Measurements from ENCODE around the gene CST3.

Gene CST3

GRCh38 chr20:23627501-23627900, 10.3 kb downstream of the CST3 start:
- no peaks in the 10 kb centered on the region for H3K27me3 ChIP-seq (ENCODE audit: insufficient read depth, low read depth)
- no peaks in the 10 kb centered on the region for H3K4me1 ChIP-seq (ENCODE audit: low read depth, poor library complexity, severe bottlenecking)
- no peak overlapping the region for H3K4me3 ChIP-seq (IDR thresholded peaks at IDR 0.05; ENCODE audit: insufficient read depth, low read depth, low read length)
- H3K36me3 ChIP-seq (ENCODE audit: insufficient read depth) = no peaks in the 10 kb centered on the region
- no peaks in the 10 kb centered on the region for H4K20me1 ChIP-seq (ENCODE audit: insufficient read depth)
- H3K4me2 ChIP-seq = no peak overlapping the region
- H3K79me2 ChIP-seq (ENCODE audit: insufficient read depth, low read depth) = no peaks in the 10 kb centered on the region
- H3K9ac ChIP-seq = no peak overlapping the region
- no peak overlapping the region for H2AFZ ChIP-seq (ENCODE audit: low read depth)
- TF ChIP-seq CTCF (conservative IDR thresholded peaks at IDR 0.05; ENCODE audit: low read depth, low read length) = no peak
- H3K27ac ChIP-seq = no peak overlapping the region

GRCh38 chr20:23626040-23626620, 11.6 kb downstream of the CST3 start:
- no peak overlapping the region for H3K27ac ChIP-seq
- H3K79me2 ChIP-seq (ENCODE audit: insufficient read depth, low read depth) = no peaks in the 10 kb centered on the region
- no peak for TF ChIP-seq CTCF (conservative IDR thresholded peaks at IDR 0.05; ENCODE audit: low read depth, low read length)
- no peaks in the 10 kb centered on the region for H3K4me1 ChIP-seq (ENCODE audit: low read depth, poor library complexity, severe bottlenecking)
- no peaks in the 10 kb centered on the region for H3K27me3 ChIP-seq (ENCODE audit: insufficient read depth, low read depth)
- no peaks in the 10 kb centered on the region for H3K36me3 ChIP-seq (ENCODE audit: insufficient read depth)
- no peak overlapping the region for H3K9ac ChIP-seq
- H4K20me1 ChIP-seq (ENCODE audit: insufficient read depth) = no peaks in the 10 kb centered on the region
- H3K4me3 ChIP-seq (IDR thresholded peaks at IDR 0.05; ENCODE audit: insufficient read depth, low read depth, low read length) = no peak overlapping the region
- H2AFZ ChIP-seq (ENCODE audit: low read depth) = no peak overlapping the region
- H3K4me2 ChIP-seq = no peak overlapping the region

GRCh38 chr20:23625236-23625964, 12.4 kb downstream of the CST3 start:
- no peak overlapping the region for H3K27ac ChIP-seq
- H3K27me3 ChIP-seq (ENCODE audit: insufficient read depth, low read depth) = no peaks in the 10 kb centered on the region
- no peaks in the 10 kb centered on the region for H3K4me1 ChIP-seq (ENCODE audit: low read depth, poor library complexity, severe bottlenecking)
- no peaks in the 10 kb centered on the region for H3K36me3 ChIP-seq (ENCODE audit: insufficient read depth)
- no peak overlapping the region for H3K9ac ChIP-seq
- no peak for TF ChIP-seq CTCF (conservative IDR thresholded peaks at IDR 0.05; ENCODE audit: low read depth, low read length)
- no peaks in the 10 kb centered on the region for H4K20me1 ChIP-seq (ENCODE audit: insufficient read depth)
- H2AFZ ChIP-seq (ENCODE audit: low read depth) = no peak overlapping the region
- H3K79me2 ChIP-seq (ENCODE audit: insufficient read depth, low read depth) = no peaks in the 10 kb centered on the region
- H3K4me3 ChIP-seq (IDR thresholded peaks at IDR 0.05; ENCODE audit: insufficient read depth, low read depth, low read length) = no peak overlapping the region
- no peak overlapping the region for H3K4me2 ChIP-seq

GRCh38 chr20:23624324-23624691, 13.4 kb downstream of the CST3 start:
- Histone ChIP-seq H3K4me2 (no peak overlapping the region), H3K27ac (no peak overlapping the region), H2AFZ (ENCODE audit: low read depth) (no peak overlapping the region), H3K27me3 (ENCODE audit: insufficient read depth, low read depth) (no peaks in the 10 kb centered on the region), H3K36me3 (ENCODE audit: insufficient read depth) (no peaks in the 10 kb centered on the region), H3K4me3 (IDR thresholded peaks at IDR 0.05; ENCODE audit: insufficient read depth, low read depth, low read length) (no peak overlapping the region), H3K79me2 (ENCODE audit: insufficient read depth, low read depth) (no peaks in the 10 kb centered on the region), H3K9ac (no peak overlapping the region), H4K20me1 (ENCODE audit: insufficient read depth) (no peaks in the 10 kb centered on the region), H3K4me1 (ENCODE audit: low read depth, poor library complexity, severe bottlenecking) (no peaks in the 10 kb centered on the region)
- no peak for TF ChIP-seq CTCF (conservative IDR thresholded peaks at IDR 0.05; ENCODE audit: low read depth, low read length)

Data from KMS-11 (cell line).